NCI-H146 treated with DMSO at 0.1 percent for 48 hours (cell line): ENCODE data around the gene SBF2.
A peak's percentile ranks its signal among the peaks of the same experiment; 100 is the strongest.

Source experiments
- DNase-seq: peaks from one replicate; lab custom pipeline; 2025; ENCODE audit not compliant: unreplicated experiment; lab: John Stamatoyannopoulos, UW

Gene SBF2

DNA sequence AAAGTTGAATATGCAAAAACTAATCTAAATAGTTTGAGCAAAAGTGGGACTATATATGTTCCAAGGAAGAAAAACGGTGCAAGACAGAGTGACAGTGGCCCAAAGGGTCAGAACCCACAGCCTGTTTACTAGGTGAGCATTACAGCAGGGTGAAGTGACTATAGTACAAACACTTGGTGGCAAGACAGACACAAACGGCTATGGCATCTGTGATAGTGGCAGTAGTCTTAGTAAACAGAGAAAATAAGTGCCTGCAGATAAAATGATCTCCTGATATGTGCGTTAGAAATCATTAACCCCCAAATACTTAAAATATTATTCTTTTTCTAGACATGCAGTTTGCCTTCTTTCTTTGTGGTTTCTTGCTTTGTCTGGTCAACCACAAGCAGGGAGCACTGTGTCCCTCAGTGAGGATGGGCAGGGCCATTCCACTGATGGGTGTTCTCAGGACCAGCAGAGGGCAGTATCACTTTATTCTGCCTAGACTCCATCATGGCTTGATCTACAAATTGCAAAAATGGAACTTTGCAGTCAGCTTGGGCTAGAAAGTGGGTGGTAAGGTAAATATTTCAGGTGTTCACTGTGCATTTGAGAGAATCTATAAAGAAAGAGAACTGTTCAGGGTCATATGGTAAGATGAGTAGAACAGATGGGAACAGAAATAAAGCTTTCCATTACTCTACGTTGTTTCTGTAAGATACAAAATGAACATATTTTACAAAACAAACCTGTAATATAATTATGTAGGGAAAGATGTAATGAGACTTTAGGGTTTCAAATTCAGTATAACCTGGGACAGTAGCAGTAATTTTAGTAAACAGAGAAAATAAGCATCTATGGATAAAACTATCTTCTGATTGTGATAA, 431.9 kb downstream of the SBF2 start:
- peak; percentile 69 for DNase-seq

DNA sequence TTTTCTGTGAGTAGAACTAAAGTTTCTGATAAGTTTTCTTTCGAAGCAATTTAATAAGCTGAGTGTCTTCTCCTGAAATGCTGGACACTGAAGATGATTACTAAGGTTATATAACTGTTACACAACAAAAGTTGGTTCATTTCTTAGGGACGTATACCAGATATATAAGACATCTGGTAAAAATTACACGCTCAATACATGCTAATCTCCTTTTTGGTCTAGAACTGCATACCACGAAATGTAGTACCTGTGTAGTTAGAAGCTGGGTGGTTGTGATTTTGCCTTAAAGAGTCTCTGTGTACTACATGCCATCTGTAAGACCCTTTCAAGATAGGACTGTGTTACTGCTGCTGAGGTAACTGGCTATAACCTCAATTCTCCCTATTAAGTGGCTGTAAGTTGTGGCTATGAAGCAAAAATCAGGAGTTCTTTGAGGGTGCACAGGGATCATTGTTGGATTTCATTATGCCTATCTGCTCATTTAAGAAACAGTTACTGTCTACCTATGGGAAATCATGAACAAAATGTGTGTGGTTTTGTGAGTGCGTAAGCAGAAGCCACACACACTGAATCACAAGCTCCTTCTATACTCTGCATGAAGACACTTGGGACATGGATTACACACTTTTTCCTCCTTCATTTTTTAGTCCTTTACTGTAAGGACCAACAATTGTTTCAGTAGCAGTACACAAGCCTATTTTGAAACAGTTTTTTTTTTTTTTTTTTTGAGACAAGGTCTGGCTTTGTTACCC, 434.3 kb downstream of the SBF2 start:
- DNase-seq: no peak

DNA sequence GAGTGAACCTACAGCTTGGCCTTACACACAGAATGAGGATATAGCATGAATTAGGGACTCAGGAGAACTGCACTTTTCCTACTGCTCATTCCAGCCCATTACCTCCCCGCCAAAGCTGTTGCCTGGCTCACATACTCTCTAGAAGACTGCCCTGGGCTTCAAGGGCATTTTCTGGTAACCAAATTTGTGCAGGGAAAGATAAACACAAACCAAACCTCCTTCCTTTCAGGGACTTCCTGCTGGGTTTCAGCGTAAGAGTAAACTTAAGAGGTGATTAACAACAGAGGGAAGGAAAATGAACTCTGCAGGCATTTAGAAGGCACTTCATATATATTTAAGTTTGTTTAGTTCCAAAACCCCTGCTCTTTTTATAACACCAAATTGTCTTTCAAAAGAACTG, 435.2 kb downstream of the SBF2 start:
- DNase-seq: no peak

DNA sequence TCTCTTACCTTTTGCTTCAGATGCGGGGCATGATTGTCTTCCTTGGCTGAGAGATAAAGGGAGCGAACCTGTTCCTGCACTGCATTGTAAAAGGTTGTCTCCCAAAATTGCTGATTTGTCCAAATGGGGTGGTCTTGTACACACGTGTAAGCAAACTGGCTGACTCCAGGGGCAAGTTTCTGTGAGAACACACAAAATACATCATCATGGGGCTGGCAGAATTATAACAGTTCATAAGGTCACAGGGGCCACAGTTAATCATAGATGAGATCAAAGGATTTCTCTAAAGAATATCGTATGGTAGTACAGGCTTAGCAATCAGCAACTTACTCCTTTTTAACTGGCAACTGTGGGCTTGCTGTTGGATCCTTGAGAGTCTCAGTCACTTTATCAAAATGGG, 435.8 kb downstream of the SBF2 start:
- DNase-seq: no peak

GRCh38 chr11:9855579-9856287, 438.3 kb downstream of the SBF2 start:
- no peak for DNase-seq

DNA sequence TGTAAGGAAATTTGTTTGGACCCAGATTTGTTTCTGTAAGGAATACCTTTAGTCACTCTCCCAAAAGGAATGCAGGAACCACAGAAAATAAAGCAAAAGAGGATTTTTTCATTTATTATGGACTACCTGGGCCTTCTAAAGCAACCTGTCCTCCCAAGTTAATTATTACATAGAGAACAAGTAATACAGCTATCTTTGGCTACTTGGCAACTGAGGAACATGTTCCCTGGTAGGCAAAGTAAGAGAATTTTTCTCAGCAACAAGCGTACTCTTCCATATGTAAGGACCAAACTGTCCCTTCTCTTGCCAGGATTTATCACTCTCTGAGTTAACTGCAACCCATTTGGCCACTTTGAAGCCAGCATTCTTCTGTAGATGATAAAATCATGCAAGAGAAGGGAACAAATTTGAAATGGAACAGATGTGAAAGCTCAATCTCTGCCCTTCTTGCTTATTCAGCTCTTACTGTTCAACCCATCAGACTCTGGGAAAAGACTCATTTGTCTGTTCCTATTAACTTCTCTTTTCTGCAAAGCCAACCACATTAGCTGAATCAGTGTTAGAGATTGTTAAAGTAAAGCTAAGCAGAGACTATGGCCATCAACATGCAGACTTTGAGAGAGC, 440.0 kb downstream of the SBF2 start:
- no peak for DNase-seq

- DNase-seq: no peak
Observed at GRCh38 chr11:9852465-9852864, 441.6 kb downstream of the SBF2 start.

DNA sequence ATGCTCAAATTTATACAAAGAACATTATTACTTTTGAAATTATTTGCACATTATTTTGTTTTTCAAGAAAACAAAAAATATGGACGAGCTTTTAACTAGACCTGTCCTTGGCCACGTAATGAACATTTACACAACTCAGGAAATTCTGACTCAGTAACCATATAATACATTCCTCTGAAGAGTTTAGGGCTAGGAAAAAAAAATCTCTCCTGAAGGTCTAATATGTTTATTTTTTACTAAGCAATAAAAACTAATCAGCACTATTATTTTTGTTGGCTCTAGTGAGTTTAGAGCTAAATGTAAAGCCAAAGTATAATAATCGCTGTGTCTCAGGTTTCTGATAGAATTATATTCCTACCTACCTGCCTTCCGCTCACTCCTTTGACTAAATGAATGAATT, 442.7 kb downstream of the SBF2 start:
- DNase-seq: no peak

DNA sequence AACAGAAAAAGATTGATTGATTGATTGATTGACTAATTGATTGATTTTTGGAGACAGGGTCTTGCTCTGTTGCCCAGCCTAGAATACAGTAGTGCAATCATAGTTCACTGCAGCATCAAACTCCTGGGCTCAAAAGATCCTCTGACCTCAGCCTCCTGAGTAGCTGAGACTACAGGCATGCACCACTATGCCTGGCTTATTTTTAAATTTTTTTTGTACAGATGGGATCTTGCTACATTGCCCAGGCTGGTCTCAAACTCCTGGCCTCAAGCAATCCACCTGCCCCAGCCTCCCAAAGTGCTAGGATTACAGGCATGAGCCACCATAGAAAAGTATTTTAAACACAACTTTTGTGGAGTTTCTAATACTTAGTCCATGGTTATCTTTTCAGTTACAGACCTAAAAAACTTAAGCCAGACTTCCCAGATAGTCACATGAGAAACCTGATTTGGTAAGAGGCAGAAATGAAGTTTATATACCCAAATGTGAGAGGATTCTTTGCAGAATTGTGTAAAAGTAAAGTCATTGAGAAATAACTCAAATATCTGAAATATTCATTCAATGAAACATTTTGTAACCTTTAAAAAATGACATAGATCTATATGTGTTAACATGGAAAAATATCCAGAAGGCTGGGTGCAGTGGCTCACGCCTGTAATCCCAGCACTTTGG, 443.7 kb downstream of the SBF2 start:
- no peak for DNase-seq

DNA sequence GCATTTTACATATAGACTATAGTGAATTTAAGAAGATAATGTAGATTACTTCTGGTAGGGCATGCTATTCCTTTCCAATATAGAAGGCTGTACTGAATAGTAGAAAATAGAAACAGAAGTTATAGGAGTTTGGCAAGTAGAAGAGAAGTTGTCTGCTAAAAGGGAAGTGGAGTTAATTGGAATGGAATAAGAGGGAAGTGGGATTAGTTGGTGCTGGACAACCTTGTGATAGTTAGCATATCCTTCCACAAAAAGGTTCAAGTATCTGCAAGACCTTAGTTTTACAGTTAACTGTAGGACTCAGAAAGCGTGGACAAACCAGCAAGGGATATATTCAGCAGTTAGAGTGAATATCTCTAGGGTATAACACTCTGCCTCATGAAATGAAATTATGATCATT, 444.6 kb downstream of the SBF2 start:
- no peak for DNase-seq

- DNase-seq: no peak
Observed at GRCh38 chr11:9847636-9848035, 446.4 kb downstream of the SBF2 start.

DNA sequence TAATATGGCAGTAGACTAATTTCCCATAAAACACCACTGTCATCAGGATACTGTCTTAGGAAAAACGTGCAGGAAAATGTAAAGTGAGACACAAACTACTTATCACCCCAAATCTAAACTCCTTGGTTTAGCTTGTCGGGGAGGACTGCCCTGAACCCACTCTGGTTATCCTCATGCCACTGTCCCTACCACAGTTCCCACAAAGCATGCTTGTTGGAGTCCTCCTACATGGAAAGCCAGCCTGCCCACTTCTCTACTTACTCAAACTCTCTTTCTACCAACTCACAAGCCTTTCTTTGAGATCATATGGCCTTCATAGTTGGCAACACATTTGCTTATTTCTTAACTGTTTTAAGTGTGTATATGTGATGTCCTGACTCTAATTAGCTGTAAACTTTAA, 451.1 kb downstream of the SBF2 start:
- DNase-seq: no peak

DNA sequence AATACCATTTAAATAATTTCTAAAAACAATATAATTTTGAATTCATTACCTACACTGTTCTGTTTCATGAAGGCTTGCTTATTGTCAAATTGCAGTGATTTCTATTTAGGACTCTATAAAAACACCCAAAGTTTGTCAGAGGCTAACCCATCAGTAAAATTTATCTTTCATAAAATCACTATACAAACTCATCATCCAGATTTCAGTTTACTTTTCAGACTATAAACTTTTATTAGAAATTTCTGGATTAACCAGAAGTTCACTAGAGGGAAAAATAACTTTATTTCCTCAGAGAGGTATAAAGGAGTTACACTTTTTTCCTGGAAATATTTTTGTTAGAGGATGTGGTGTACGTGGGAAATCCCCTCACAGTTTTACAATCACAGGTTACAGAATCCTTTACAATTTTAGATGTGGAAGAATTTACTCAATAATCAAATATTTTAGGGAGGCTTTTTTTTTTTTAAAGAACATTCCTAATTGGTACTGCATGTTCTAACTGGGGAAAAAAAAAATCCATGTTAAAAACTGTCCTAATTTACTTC, 453.5 kb downstream of the SBF2 start:
- DNase-seq: no peak

DNA sequence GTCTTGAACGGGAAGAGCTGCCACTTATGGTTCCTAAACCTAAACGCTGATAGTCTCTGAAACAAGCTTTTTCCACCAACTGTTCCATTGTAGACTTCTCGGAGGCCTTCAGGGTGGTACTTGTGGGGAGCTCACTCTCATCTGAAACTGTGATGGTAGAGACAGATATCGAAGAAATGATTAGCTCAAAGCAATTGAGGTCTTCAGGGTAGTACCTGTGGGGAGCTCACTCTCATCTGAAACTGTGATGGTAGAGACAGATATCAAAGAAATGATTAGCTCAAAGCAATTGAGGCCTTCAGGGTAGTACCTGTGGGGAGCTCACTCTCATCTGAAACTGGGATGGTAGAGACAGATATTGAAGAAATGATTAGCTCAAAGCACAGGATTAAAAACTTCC, 454.5 kb downstream of the SBF2 start:
- DNase-seq: no peak

DNA sequence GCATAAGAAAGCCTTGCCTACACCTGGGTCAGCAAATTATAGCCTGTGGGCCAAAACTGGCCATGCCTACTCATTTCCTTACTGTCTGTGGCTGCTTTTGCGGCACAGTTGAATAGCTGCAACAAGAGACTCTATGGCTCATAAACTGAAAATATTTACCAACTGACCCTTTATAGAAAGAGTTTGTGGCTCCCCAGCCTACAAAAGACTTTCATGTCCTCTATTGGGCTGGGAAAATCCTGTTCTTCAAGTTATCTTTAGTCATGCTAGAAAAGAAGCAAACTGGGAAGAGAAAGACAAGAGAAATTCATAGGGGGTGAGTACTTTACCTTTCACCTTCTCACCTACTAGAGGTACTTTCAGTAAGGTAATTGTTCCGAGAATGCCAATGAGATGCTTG, 455.1 kb downstream of the SBF2 start:
- no peak for DNase-seq

DNA sequence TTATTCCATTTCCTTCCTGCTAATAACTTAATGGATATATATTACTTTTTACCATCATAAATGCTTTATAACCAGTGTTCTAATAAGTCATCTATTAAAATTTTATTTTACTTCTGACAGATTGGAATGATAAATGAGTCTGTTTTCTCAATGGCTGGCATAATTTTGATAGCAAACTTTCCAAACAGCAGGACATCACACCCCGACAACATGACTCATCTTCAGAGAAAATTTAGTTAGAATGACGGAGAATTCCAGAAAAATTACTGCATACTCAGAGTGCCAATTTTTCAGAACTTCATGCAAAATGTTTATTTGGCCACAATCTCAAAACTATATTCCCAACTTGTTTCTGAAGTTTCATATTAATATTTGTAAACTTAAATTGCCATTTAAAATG, 455.8 kb downstream of the SBF2 start:
- DNase-seq: no peak

- DNase-seq: no peak
Observed at GRCh38 chr11:9834291-9834690, 459.7 kb downstream of the SBF2 start.

DNA sequence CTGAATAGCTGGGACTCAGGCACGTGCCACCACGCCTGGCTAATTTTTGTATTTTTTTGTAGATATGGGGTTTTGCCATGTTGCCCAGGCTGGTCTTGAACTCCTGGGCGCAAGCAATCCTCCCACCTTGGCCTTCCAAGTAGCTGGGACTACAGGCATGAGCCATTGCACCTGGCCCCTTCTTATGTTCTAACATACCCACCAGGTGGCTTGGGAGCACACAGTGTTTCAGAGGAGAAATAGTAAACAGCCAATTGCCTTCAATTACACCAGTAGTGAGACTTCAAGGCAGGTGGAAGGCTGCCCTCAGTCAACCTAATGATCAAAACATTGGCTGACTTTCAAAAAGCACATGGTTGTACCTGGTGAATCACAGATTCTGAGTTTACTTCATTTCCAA, 462.9 kb downstream of the SBF2 start:
- peak; percentile 67 for DNase-seq

DNA sequence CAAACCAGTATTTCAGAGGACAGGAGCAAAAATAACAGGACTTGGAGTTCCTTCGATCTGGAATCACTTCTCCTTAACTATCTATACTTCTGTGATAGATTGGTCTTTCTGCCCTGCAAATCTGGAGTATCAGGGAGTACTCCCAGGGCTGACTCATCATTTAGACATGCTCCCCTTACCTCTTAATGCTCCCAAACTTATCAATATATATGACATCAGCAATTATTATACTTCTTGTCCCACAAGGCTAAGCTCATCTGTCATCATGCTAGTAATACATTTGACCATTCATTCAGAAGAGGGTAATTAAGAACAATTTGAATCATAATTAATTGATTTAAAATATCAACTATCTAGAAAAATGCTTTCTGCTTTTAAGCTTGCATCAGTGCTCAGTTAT, 466.3 kb downstream of the SBF2 start:
- DNase-seq: no peak

DNA sequence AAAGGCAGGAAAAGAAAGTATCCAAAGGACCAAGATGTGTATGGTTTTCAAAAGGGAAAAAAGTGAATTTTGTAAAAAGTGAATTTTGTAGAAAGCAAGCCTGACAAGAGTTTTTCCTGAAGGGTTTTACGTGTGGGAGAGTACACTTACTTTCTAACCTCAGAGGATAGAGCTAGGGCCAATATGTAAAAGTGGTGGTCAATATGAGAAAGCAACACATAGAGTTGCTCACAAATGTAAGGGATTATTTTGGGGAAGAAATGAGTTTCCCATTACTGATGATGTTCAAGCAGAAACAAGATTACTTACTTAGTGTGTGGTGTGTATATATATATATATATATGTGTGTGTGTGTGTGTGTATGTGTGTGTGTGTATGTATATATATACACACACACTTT, 467.6 kb downstream of the SBF2 start:
- no peak for DNase-seq

- no peak for DNase-seq
Observed at GRCh38 chr11:9825895-9826294, 468.1 kb downstream of the SBF2 start.
